GM18498 (cell line): Measurements from ENCODE around the gene LOXL1.

ENCODE experiments used
- ATAC-seq: cut with Tn5 transposase; IDR thresholded peaks from one replicate; pipeline ENCODE4 v1.9.1; 2021; ENCODE audit warnings: mild to moderate bottlenecking, moderate library complexity; ENCODE audit not compliant: unreplicated experiment

The LOXL1 gene

DNA sequence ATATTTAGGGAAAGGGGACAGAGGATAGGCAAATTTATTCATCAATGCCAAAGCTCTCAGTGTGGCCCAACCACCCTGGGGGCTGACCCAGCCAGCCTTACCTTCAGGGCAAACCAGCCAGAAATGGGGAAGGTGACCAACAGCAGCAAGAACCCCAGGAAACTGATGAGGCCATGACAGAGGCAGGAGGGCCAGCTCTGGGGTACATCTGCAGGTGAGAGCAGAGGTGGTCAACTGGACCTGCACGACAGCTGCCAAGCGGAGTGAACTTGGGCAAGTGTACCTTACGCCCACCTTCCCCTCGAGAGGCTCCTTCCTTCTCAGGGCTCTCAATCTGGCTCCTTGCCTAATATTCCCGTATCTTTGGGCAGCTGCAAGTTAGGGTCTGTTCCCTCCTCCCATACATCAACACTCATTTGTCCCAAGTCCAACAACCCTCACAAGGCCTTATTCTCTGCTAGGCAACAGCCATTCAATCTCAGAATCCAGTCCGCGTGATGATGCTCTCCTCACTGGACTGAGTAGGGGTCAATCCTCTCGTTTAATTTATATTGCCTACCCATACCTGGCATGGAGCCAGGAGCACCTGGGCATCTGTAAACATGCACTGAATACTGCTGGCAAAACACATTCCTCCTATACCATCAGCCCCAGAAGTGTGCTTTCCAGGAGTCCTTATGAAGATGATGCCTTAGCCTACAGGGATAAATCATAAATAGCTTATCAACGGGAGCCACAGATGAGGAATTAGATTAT lies 64.2 kb downstream of the LOXL1 start:
- ATAC-seq = no peak

DNA sequence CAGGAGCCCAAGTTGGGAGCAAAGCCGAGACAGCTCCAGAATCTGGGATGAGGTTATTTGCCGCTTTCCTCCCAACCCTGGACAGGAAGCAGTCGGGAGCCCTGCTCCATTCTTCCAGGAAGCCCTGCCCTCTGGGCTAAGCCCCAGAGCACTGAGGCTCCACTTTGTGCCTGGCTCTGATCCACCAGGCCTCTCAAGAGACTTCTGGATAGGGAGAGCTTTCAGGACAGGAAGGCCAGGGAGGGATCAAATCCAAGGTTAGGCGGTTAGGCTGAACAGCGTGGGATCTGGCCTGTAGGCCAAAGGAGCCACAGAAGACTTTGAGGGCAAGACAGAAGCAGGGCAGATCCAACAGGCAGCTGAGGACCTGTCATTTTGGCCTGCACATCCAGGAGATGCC lies 65.0 kb downstream of the LOXL1 start:
- ATAC-seq = no peak

DNA sequence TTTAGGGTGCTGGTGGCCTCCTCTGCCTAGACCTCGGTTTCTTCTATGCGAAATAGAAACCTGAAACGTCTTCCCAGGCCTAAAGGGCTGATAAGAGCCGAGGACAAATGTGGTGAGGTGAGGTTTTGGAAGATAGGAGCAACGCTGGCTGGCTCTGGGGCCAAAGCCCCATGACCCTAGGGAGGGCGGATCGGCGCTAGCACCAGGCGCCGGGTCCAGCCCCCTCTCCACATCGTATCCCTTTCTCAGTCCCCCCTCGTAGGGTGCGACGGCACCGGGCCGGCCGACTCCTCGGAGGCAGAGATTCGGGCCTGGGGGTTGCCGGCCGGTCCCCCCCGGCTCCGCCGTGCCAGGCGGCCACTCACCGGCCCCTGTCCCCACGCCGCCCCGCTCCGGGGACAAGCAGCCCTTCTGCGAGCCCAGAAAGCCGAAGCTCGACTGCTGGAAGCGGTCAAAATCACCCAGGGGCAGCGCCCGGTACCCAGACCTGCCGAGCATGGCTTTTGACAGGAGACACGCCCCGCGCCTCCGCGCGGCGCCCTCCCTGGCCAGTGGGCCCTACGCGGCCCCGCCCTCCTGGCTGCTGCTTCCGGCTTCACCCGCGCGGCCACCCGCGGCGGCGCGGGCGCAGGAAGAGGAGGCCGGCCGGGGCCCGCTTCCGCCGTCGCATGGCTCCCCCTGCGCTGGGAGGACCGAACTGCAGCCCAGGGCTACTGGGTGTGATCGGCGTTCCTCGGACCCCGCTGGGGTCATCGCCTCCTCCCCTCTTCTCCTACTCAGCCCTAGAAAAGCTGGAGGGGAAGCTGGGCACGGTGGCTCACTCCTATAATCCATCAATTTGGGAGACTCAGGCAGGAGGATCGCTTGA lies 65.7 kb downstream of the LOXL1 start, which contains the start of gene STOML1:
Gene STOML1 (minus strand): TSS at position 570 of the 868 bp plus-strand sequence. CDS start 72 bp downstream, at position 498.
- peak; percentile 79 for ATAC-seq

DNA sequence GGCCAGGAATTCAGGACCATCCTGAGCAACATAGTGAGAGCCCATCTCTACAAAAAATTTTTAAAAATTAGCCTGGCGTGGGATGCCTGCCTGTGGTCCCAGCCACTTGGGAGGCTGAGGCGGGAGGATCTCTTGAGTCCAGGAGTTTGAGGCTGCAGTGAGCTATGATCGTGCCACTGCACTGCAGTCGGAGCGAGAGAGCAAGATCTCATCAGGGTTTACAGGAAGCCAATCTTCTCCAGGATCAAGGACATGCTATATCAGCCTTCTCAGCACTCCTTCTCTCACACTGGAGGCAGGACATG lies 66.3 kb downstream of the LOXL1 start:
- no peak for ATAC-seq

DNA sequence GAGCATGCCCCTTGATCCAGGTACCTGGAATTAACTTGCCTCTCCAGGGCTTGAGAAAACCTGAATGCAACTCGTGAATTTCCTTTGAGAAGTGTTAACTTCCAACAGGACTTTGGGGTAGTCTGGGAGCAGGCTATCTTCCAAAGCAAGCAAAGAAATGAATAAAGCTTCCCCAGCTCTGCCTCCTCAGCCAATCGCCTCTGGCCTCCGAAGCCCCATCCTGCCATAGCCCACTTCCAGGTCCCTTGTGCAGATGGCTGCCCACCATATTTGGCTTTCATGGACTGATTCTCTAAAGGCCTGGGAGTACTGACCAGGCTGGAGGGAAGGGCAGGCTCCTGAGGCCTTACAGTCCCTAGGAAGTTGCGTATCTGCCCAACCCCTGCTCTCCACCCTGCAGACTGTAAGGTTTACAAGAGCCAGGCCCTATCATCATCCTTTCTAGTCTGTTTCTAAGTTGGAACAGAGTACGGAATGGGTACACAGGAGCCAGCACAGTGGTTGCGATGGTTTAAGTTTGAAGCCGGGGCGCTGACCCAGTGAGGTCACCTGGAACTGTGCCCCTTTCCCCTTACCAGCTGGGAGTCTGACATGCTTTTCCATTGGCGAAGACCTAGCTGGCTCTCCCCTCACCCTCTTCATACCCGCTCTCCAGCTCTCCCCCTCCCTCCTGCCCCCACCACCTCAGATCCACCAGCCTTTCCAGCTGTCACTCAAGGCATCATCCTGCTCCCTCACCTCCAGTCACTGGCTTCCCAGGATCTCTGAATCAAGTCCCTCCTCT lies 67.1 kb downstream of the LOXL1 start:
- ATAC-seq = no peak

DNA sequence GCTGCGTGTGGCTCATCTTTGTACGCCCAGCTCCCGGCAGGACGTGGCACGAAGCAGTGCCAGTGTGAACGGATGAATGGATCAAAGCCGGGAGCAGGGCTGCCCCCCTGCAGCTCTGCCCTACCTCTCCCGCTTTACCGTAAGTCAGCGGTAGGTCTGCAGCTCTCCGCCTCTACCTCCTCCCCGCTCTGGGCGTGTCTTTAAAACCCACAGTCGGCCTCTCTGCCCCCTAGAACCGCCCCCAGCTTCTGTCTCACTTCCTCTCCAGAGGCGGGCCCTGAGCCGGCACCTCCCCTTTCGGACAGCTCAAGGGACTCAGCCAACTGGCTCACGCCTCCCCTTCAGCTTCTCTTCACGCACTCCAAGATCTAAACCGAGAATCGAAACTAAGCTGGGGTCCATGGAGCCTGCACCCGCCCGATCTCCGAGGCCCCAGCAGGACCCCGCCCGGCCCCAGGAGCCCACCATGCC lies 68.2 kb downstream of the LOXL1 start, which contains the start of gene PML:
Gene PML (plus strand): TSS at position 304 of the 471 bp plus-strand sequence. CDS start 97 bp downstream, at position 401.
- ATAC-seq = peak; percentile 77

DNA sequence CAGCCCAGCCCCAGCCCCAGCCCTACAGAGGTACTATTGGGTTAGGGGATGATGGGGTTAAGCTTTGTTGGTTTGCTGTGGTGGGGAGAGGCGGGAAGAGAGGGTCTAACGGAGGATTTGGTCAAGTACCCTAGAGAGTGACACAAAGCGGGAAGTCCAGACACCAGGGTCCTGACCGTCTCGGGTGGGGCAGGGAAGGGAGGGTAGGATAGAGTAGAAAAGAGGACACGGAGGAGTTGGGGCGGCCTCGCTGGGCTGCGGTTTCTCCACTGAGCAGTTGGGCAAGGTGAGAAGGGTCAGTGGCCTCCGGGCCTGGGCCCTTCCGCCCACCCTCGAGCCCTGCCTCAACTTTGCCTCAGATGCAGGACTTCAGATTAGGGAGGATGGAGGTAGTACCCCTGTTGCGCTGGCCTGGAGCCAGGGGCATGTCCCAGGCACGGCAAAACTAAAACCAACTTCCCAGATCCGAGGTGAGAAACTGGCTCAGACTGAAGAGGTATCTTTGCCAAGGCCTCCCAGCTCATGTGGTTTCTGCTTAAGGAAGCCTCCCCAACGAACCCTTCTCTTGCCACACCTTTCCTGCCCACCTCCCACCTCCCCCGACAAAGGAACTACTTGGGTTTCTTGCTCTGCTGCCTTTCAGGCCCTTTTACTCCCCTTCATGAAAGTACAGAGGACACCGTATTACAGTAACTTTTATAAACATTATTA lies 68.8 kb downstream of the LOXL1 start:
- ATAC-seq = no peak

DNA sequence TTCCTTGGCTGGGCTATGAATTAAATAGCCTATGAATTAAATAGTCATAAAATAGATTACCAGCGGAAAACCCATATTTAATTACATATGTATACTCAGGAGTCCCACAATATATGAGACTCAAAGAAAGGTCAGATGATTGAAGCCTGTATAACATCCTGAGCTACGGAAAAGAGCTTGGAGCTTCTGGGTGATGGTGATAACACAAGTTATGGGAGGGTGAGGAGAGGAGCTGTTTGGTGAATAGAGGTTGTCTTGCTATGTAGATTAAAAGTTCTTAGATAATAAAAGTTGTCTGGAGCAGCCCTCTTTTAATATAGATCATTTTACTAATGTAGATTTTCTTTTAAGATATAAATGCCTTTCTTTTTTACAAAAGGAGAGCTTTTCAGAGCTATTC lies 70.0 kb downstream of the LOXL1 start:
- no peak for ATAC-seq

DNA sequence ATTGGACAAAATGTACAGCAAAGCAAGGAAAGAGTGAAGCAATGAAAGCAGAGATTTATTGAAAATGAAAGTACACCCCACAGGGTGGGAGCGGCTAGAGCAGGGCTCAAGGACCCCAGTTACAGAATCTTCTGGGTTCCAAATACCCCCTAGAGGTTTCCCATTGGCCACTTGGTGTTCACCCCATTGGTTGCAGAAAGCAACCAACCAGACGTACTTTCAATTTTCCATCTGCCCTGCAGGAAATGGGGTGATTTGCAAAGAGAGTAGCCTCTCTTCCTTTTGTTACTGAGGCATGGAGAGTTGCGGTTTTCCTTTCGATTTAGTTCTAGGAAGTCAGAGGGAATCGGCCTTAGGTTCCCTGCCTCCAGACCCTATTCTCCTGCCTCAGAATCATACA lies 70.7 kb downstream of the LOXL1 start:
- no peak for ATAC-seq

DNA sequence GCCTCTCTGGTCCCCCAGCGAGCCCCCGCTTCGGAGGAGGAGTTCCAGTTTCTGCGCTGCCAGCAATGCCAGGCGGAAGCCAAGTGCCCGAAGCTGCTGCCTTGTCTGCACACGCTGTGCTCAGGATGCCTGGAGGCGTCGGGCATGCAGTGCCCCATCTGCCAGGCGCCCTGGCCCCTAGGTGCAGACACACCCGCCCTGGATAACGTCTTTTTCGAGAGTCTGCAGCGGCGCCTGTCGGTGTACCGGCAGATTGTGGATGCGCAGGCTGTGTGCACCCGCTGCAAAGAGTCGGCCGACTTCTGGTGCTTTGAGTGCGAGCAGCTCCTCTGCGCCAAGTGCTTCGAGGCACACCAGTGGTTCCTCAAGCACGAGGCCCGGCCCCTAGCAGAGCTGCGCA lies 71.7 kb downstream of the LOXL1 start:
- ATAC-seq = no peak
